Endothelial cell (in vitro differentiated cells): Measurements from ENCODE around the gene CTNNA1. TPM values are rescaled to one million over a fixed set of nuclear protein-coding genes. Genes with fewer than 3 reads are reported as not detected.

Experiments used
- DNase-seq: peaks from one replicate; pipeline ENCODE4 v3.0.0; 2021; ENCODE audit warnings: low spot score
- H3K27ac Mint-ChIP-seq: one replicate; pipeline ENCODE4 v1.8.0; 2021; ENCODE audit warnings: mixed read lengths, inconsistent platforms; ENCODE audit not compliant: unreplicated experiment
- H3K27me3 Mint-ChIP-seq: one replicate; pipeline ENCODE4 v1.8.0; 2021; ENCODE audit warnings: mild to moderate bottlenecking, moderate library complexity, mixed read lengths, inconsistent platforms; ENCODE audit not compliant: unreplicated experiment
- H3K36me3 Mint-ChIP-seq: one replicate; pipeline ENCODE4 v1.8.0; 2021; ENCODE audit warnings: mild to moderate bottlenecking, low read depth, mixed read lengths, inconsistent platforms; ENCODE audit not compliant: unreplicated experiment
- H3K4me1 Mint-ChIP-seq: one replicate; pipeline ENCODE4 v1.8.0; 2021; ENCODE audit warnings: mild to moderate bottlenecking, mixed read lengths, inconsistent platforms; ENCODE audit not compliant: unreplicated experiment
- H3K4me3 Mint-ChIP-seq: one replicate; pipeline ENCODE4 v1.8.0; 2021; ENCODE audit warnings: mild to moderate bottlenecking, mixed read lengths, inconsistent platforms; ENCODE audit not compliant: unreplicated experiment
- H3K9me3 Mint-ChIP-seq: one replicate; pipeline ENCODE4 v1.8.0; 2021; ENCODE audit warnings: mixed read lengths, inconsistent platforms; ENCODE audit not compliant: unreplicated experiment
- CTCF ChIP-seq: fragments of 200-600 bp; sonication (generic); IDR thresholded peaks from one replicate; pipeline ENCODE4 v1.5.0; 2021; ENCODE audit warnings: antibody characterized with exemption; ENCODE audit not compliant: unreplicated experiment
- total RNA-seq: library from RNA; stranded (reverse); fragmentation: NEBNext Ultra II Directional; extraction: Animal tissue kit (Norgen Biotek cat#: 25700); gene quantifications from one replicate; pipeline ENCODE4 v1.2.1, GENCODE V29; 2021; ENCODE audit not compliant: unreplicated experiment

The CTNNA1 gene
- total RNA-seq, 1 donor from 2014 or later = 521 TPM

GRCh38 chr5:138964647-138965201 is 211.5 kb downstream of the CTNNA1 start:
- TF ChIP-seq CTCF = no peak
- peaks cover 3% of the 10 kb centered on the region for H3K36me3 Mint-ChIP-seq
- no peak overlapping the region for H3K27ac Mint-ChIP-seq
- H3K27me3 Mint-ChIP-seq = peaks cover 6% of the 10 kb centered on the region
- no peak overlapping the region for H3K4me3 Mint-ChIP-seq
- peaks cover 29% of the 10 kb centered on the region for H3K4me1 Mint-ChIP-seq
- no peaks in the 10 kb centered on the region for H3K9me3 Mint-ChIP-seq
- DNase-seq = no peak

GRCh38 chr5:138965626-138966025 is 212.4 kb downstream of the CTNNA1 start:
- Mint-ChIP-seq H3K27me3 (peaks cover 6% of the 10 kb centered on the region), H3K4me3 (no peak overlapping the region), H3K36me3 (peaks cover 3% of the 10 kb centered on the region), H3K9me3 (no peaks in the 10 kb centered on the region), H3K27ac (no peak overlapping the region), H3K4me1 (peaks cover 29% of the 10 kb centered on the region)
- DNase-seq = no peak
- no peak for TF ChIP-seq CTCF

GRCh38 chr5:138966236-138966985 is 213.2 kb downstream of the CTNNA1 start:
- Mint-ChIP-seq H3K9me3 (no peaks in the 10 kb centered on the region), H3K4me3 (no peak overlapping the region), H3K27me3 (peaks cover 6% of the 10 kb centered on the region), H3K36me3 (peaks cover 3% of the 10 kb centered on the region), H3K27ac (no peak overlapping the region), H3K4me1 (peaks cover 29% of the 10 kb centered on the region)
- no peak for TF ChIP-seq CTCF
- no peak for DNase-seq

GRCh38 chr5:138967791-138968448 is 214.7 kb downstream of the CTNNA1 start:
- Mint-ChIP-seq H3K4me1 (peaks cover 24% of the 10 kb centered on the region), H3K36me3 (peaks cover 3% of the 10 kb centered on the region), H3K9me3 (no peaks in the 10 kb centered on the region), H3K4me3 (no peak overlapping the region), H3K27me3 (peaks cover 6% of the 10 kb centered on the region), H3K27ac (no peak overlapping the region)
- no peak for TF ChIP-seq CTCF
- no peak for DNase-seq

GRCh38 chr5:138968601-138969000 is 215.4 kb downstream of the CTNNA1 start:
- Mint-ChIP-seq H3K9me3 (no peaks in the 10 kb centered on the region), H3K27me3 (peaks cover 6% of the 10 kb centered on the region), H3K4me1 (peaks cover 18% of the 10 kb centered on the region), H3K4me3 (no peak overlapping the region), H3K36me3 (peaks cover 3% of the 10 kb centered on the region), H3K27ac (no peak overlapping the region)
- no peak for TF ChIP-seq CTCF
- no peak for DNase-seq
